ENCODE measurements around the gene USP7.

- TF ChIP-seq CTCF (IDR thresholded peaks at IDR 0.05) (no peak), POLR2A (IDR thresholded peaks at IDR 0.05) (no peak)
Observed at GRCh38 chr16:9003322-9003721, 39.6 kb upstream of the USP7 start.
